NCI-H1092 treated with DMSO at 0.1 percent for 48 hours (cell line): ENCODE data around the gene NR3C2.

Experiments
- DNase-seq: peaks from one replicate; lab custom pipeline; 2025; lab: John Stamatoyannopoulos, UW

NR3C2 gene

GRCh38 chr4:148441986-148442831 is at the start of gene NR3C2:
TSS of gene NR3C2 (minus strand) at chr4:148442414.
- peak; percentile 52 for DNase-seq

DNA sequence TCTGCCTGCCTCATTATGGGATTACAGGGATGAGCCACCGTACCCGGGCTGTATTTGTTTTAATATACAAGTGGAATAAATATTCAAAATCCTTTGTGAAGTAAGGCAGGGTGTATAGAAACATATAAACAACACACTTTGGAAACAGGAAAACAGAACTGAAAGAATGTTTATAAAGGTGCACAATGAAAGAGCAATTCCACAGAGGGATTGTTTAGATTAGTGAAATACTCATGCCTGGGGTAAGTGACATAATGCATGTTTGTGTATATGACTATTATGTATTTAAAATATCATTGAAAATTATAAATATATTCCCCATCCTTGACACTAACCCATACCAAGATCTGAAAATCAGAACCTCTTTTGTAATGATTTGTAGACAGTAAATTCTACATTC is 45.0 kb upstream of the NR3C2 start:
- DNase-seq, result no peak

DNA sequence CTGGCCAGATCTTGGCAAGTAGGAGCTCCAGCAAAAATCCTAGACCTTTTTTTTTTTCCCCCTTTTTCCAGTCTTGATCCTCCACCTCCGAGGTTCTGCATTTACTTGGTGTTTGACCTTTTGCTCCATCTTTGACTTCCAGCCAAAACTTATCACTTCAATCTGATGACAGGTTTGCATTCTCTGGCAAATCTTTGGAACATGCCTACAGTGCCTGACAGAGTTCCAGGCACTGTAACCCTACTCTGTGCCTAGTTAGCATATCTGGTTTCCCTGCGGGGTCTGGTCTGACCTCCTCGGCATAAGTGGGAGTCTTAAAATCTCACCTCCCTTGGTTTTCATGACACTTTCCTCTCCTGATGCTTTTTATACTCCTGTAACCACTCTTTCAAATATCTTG is 39.4 kb upstream of the NR3C2 start:
- DNase-seq, result no peak

- no peak for DNase-seq
These were observed 35.1 kb upstream of the NR3C2 start for GRCh38 chr4:148477276-148477675.

- DNase-seq, result no peak
These were observed 27.7 kb upstream of the NR3C2 start for GRCh38 chr4:148469938-148470337.

GRCh38 chr4:148454835-148455234 is 12.6 kb upstream of the NR3C2 start:
- DNase-seq, result no peak

DNA sequence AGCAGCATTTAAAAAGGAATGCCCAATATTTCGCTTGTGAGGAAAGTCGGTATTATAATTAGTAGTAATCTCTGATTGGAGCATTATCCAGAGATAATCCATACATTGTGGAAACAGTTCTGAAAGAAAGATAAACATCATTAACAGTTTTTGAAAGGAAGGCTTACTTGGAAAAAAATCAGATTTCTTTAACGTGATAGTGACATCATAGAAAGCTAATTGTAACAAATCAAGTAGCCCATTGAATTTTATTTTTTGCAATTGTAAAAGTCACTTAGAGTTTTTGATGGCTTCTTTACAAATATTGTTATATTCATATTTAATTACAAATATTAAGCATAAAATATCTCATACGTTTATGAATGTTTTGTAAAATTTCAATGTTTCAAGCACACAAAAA is 11.6 kb upstream of the NR3C2 start:
- DNase-seq, result no peak

DNA sequence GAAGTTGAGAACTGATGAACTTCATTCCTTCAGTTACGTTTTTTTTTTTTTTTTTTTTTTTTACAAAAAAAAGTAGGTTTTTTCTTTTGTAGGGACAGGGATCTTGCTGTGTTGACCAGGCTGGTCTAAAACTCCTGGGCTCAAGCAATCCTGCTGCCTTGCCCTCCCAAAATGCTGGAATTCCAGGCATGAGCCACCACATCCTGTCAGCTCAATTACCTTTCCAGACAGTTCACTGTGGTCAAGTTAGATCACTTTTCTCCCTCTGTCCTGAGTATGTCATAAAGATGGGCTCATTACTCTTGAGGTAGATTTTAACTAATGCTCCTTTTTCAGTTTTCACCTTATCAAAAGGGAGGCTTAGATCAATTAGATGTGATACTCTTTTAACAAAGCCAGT is 10.8 kb upstream of the NR3C2 start:
- DNase-seq, result no peak

DNA sequence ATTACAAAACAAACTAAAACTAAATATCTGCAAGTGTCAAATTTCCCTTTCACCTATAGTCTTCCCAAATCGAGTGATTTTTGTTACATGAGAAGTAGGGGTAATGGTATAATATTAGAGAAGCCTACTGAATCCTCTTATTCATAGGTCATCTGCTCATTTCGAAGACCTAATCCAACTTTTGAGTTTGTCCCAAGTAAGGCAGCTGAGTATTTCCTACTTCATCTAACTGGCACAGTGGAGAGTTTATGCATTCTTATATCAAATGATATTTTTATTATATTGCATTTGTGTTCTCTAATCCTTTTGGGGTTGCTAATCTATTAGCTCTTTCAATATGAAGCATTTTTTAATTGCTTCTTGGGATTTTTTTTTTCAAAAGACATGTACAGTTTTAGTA is 7.7 kb upstream of the NR3C2 start:
- no peak for DNase-seq

DNA sequence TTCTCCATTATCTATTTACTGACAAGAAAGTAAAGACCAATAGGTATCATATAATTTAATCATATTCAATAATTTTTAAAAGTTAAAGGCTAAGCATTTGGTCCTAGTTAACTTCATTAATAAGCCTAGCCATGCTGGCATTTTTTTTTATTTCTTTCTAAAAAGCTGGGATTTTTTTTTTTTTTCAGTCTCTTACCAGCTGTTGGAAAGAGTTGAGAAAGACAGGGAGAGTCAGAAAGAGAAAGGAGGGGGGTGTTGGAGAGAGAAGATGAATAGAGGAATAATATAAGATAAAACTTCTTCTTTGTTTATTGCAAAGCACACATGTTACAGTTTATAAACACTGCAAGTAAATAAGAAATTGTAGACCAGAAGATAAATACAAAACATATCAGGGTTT is 5.9 kb upstream of the NR3C2 start:
- DNase-seq, result no peak

DNA sequence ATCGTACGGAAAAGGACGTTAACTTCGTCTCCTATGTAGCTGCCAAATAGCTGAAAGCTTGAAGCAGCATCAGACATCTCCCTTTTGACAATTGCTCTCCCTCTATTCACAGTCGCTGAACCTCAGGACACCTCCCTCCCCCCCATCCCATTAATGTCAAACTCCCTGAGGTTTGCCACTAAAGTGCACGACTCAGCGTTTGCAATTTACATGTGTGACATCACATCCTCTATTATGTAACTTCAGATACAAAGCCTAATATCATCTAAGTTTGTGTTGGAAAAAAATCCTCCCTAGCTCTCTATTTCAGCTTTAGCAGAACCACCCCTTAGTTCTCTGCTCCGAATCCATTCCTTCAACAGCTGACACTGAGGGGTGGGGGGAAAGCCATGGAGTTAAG is 5.5 kb upstream of the NR3C2 start:
- no peak for DNase-seq

- no peak for DNase-seq
These were observed 3.7 kb upstream of the NR3C2 start for GRCh38 chr4:148445860-148446330.

DNA sequence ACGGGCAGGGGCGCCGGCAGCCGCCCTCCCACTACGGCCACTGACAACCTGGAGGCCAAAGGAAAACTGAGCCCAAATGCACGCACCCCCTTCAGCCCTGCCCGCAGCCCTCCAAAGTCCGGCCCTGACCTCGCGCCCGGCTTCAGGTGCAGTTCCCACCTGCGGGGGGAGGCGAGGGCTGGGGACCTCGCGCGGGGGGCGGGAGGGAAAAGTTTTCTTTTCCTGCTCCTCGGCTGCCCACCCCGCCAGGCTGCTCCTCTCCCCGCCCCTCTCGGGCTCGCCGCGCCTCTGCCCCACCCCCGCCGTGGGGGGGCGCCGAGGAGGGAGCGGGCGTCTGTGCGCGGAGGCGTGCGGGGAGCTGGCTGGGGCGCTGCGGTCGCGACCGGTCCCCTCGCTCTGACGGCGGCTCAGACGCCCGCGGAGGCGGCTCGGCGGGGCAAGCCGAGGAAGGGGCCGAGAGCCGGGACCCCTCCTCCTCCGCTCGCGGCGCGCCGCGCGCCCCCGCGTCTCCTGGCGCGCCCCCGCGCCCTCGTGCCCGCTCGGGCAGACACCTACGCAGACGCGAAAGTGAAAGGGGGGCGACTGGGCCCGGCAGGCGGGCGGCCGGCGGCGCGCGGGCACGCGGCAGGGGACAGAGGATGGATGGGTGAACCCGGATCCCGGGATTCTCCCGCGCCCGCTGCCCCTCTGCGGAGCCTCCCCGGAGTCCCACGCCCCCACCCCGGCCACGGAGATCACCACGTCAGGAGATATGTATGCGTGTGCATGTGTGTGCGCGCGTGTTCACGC is 3.1 kb upstream of the NR3C2 start:
- DNase-seq, result no peak

- DNase-seq, result no peak
These were observed 2.3 kb upstream of the NR3C2 start for GRCh38 chr4:148444296-148445070.

DNA sequence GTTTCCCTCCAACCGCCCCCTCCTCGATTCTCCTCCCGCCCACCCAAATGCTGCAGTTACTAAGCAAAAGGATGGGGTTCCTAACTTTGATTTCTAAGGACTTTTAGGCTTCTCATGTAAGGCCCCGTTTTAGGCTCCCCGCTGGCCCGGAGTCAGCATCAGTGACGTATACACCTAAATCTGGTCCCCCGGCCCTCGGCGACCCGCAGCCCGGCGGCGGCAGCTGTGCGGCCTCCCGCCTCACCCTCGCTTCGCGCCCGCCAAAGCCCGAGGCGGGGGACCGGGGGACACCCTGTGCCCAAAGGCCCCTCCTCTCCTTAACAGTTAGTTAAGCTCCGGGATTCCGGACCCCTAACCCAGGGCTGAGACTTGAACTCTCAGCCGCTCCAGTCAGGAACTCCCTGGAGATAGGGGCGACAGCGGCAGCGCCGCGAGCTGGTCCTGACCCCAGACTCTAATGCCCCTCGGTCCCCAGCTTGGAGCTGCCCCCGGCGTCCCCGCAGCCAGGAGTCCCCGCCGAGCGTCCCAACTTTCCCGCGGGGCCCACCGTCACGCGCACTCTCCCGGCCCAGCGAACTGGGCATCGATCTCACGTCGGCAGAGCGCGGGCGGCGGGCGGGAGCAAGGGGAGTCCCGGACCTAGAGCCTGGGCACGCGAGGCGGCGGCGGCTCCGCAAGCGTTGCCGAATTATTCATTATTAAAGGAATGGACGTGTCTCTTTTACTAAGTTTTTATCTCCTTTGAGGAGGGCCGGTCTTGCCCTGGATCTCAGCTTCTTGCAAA is 1.5 kb upstream of the NR3C2 start:
- DNase-seq, result no peak

DNA sequence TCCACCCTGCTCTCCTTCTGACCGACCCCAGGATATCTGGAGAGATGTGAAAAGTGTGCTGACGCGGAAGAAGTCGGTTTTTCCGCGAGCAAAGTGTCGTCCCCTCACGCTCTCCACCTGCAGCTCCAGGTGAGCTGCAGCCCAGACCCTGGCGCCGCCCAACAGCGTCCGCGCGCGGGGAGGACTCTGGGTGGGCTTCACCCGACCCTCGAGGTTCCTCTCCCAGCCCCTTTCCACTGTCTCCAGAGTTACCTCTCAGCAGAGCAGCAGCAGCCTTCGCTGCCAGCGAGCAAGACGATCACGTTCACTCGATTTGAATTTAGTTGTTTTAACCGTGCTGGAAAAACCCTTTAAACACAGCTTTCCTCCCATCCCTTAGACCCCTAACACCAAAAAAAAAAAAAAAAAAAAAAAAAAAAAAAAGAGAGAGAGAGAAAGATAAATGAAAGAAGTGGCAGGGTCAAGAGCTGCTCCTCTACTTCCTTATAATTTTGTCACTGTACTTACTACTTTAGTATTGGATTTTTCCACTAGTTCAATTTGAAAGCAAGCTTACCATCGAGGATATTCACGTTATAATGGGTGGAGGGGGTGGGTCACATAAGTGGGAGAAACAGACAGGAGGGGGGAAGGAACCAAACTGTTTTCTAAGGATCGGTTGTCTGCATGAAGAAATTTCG is 758 bp upstream of the NR3C2 start:
- no peak for DNase-seq

DNA sequence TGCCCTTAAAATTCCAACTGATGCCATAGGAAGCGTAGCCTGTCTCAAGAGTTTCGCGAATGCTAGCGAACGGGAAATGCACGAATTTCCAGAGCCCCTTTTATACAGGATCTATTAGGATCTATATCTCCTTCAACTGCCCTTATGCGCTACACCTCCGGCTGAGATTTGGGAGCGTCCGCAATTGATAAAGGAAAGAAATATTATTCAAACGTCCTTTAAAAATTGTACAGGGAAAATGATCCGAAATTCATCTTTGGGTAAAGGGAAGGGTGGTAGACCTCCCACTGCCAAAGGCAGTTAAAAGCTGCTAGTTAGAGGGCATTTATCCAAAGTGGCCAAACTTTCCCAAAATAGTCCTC is 609 bp downstream of the NR3C2 start:
- DNase-seq, result no peak

GRCh38 chr4:148438047-148438446 is 4.2 kb downstream of the NR3C2 start:
- no peak for DNase-seq

DNA sequence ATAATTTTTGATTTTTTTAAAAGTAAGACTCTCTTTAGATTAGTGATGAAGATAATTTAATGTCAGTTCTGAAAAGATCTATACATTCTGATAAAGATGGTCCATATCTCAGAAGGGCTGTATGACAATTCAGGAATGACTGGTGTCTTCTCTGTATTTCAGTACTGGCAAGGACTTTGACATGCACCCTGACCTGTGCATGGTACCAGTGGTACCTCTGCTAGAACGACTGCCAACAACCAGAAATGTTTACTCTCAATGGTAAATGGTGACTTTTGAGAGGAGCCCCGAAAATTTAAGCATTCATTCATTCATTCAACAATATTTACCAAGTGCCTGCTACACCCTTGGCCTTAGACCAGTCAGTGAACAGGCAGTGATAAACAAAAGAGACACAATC is 4.8 kb downstream of the NR3C2 start:
- no peak for DNase-seq

GRCh38 chr4:148436512-148436911 is 5.7 kb downstream of the NR3C2 start:
- DNase-seq, result no peak
